Breast epithelium (tissue), 4 donors: ENCODE data around the gene NFIB. TPM values are rescaled to one million over a fixed set of nuclear protein-coding genes. Genes with fewer than 3 reads are reported as not detected.
A peak's percentile ranks its signal among the peaks of the same experiment; 100 is the strongest.

Source experiments
- DNase-seq, 2 donors: peaks; one replicate each; pipeline ENCODE4 v3.0.0-alpha.2; 2019; ENCODE audit warnings: low spot score in 2 of 2
- H3K27ac ChIP-seq, 2 donors: fragments of 200-600 bp; sonication (generic) in 1 of 2; one replicate each; pipeline ENCODE4 v1.5.1; 2016 to 2019; ENCODE audit warnings: mild to moderate bottlenecking in 1 of 2
- H3K27me3 ChIP-seq, 2 donors: fragments of 200-600 bp; sonication (generic) in 1 of 2; one replicate each; pipeline versions ENCODE4 v1.5.1 to v1.6.0; 2017 to 2019; ENCODE audit warnings: control low read depth in 1 of 2, mild to moderate bottlenecking in 1 of 2
- H3K36me3 ChIP-seq: fragments of 200-600 bp; one replicate; pipeline ENCODE4 v1.5.1; 2019
- H3K4me1 ChIP-seq, 2 donors: fragments of 200-600 bp; sonication (generic); one replicate each; pipeline ENCODE4 v1.5.1; 2016 to 2019; ENCODE audit warnings: control low read depth in 1 of 2
- H3K4me3 ChIP-seq, 3 donors: fragments of 200-600 bp; sonication (generic); 1 replicate in 2 of 3; 2 replicates in 1 of 3; pipeline ENCODE4 v1.5.1; 2016 to 2019; ENCODE audit warnings: mild to moderate bottlenecking in 3 of 3, moderate library complexity in 2 of 3
- H3K9me3 ChIP-seq, 2 donors: fragments of 200-600 bp; sonication (generic) in 1 of 2; one replicate each; pipeline ENCODE4 v1.5.1; 2016 to 2019; ENCODE audit warnings: control low read depth in 1 of 2
- POLR2A ChIP-seq: fragments of 450-650 bp; IDR thresholded peaks from one replicate; pipeline ENCODE4 v1.6.1; 2016; ENCODE audit warnings: antibody characterized with exemption, mild to moderate bottlenecking, moderate library complexity
- POLR2AphosphoS5 ChIP-seq, 3 donors: sonication (generic); formaldehyde crosslinking; IDR thresholded peaks; one replicate each; pipeline ENCODE4 v1.6.1; 2017; ENCODE audit warnings: antibody characterized with exemption in 3 of 3
- intact Hi-C: fragments of 100-400 bp; cut with DNase I; formaldehyde crosslinking; loops from one replicate; pipeline ENCODE4 v1.15.1; 2023; ENCODE audit warnings: low total_unique reads
- total RNA-seq, 3 donors: library from RNA; depleted of rRNA; stranded (reverse); fragments of >200 nt; gene quantifications; one replicate each; pipeline ENCODE4 v1.1.0, GENCODE V29; 2016
- TF ChIP-seq, protein P1 (sequence below), 3 donors: fragments of 450-650 bp; IDR thresholded peaks; one replicate each; pipeline ENCODE4 v1.5.1; 2016 to 2017; ENCODE audit warnings: antibody characterized with exemption in 3 of 3, mild to moderate bottlenecking in 3 of 3, moderate library complexity in 3 of 3

Gene NFIB
- total RNA-seq, 3 donors from 2014 or later: 95.2 to 237 (median 105) TPM

- DNase-seq: no peak
- no peaks in the 10 kb centered on the region for H3K36me3 ChIP-seq
- H3K4me3 ChIP-seq: no peak overlapping the region
- H3K9me3 ChIP-seq: no peaks in the 10 kb centered on the region
- no peak for TF ChIP-seq POLR2A
- no peak for TF ChIP-seq POLR2AphosphoS5 (IDR thresholded peaks at IDR 0.05)
- TF ChIP-seq, protein P1, sequence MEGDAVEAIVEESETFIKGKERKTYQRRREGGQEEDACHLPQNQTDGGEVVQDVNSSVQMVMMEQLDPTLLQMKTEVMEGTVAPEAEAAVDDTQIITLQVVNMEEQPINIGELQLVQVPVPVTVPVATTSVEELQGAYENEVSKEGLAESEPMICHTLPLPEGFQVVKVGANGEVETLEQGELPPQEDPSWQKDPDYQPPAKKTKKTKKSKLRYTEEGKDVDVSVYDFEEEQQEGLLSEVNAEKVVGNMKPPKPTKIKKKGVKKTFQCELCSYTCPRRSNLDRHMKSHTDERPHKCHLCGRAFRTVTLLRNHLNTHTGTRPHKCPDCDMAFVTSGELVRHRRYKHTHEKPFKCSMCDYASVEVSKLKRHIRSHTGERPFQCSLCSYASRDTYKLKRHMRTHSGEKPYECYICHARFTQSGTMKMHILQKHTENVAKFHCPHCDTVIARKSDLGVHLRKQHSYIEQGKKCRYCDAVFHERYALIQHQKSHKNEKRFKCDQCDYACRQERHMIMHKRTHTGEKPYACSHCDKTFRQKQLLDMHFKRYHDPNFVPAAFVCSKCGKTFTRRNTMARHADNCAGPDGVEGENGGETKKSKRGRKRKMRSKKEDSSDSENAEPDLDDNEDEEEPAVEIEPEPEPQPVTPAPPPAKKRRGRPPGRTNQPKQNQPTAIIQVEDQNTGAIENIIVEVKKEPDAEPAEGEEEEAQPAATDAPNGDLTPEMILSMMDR (IDR thresholded peaks at IDR 0.05): no peak
- no peak overlapping the region for H3K27ac ChIP-seq
- H3K27me3 ChIP-seq: peaks cover 0 to 9% of the 10 kb centered on the region in 2 donors
- intact Hi-C loops: no loop called here
- H3K4me1 ChIP-seq: no peaks in the 10 kb centered on the region
These were observed 40.3 kb upstream of the NFIB start for GRCh38 chr9:14354201-14354600.

GRCh38 chr9:14353222-14354056, 39.5 kb upstream of the NFIB start:
- intact Hi-C loops: no loop called here
- peak overlapping the region in 2 of 3 donors; percentile 31 to 53 for H3K4me3 ChIP-seq
- H3K4me1 ChIP-seq: no peaks in the 10 kb centered on the region
- H3K27me3 ChIP-seq: peaks cover 0 to 15% of the 10 kb centered on the region in 2 donors
- peak overlapping the region; percentile 92 to 95 for H3K27ac ChIP-seq
- no peaks in the 10 kb centered on the region for H3K36me3 ChIP-seq
- H3K9me3 ChIP-seq: no peaks in the 10 kb centered on the region
- peak; percentile 88 to 93 for DNase-seq
- TF ChIP-seq, protein P1 (IDR thresholded peaks at IDR 0.05): peak; percentile 89 to 93 (median 91)
- TF ChIP-seq POLR2AphosphoS5 (IDR thresholded peaks at IDR 0.05) (peak in 2 of 3 donors; percentile 34 to 64), POLR2A (no peak)

GRCh38 chr9:14352503-14352902, 38.6 kb upstream of the NFIB start:
- Histone ChIP-seq H3K9me3 (no peaks in the 10 kb centered on the region), H3K36me3 (no peaks in the 10 kb centered on the region), H3K4me1 (no peaks in the 10 kb centered on the region), H3K27ac (peak overlapping the region; percentile 92 to 95), H3K27me3 (peaks cover 0 to 21% of the 10 kb centered on the region in 2 donors), H3K4me3 (peak overlapping the region; percentile 1 to 53 (median 13))
- no peak for TF ChIP-seq POLR2A
- no peak for TF ChIP-seq POLR2AphosphoS5 (IDR thresholded peaks at IDR 0.05)
- TF ChIP-seq, protein P1 (IDR thresholded peaks at IDR 0.05): no peak
- no peak for DNase-seq
- intact Hi-C loops: no loop called here

DNA sequence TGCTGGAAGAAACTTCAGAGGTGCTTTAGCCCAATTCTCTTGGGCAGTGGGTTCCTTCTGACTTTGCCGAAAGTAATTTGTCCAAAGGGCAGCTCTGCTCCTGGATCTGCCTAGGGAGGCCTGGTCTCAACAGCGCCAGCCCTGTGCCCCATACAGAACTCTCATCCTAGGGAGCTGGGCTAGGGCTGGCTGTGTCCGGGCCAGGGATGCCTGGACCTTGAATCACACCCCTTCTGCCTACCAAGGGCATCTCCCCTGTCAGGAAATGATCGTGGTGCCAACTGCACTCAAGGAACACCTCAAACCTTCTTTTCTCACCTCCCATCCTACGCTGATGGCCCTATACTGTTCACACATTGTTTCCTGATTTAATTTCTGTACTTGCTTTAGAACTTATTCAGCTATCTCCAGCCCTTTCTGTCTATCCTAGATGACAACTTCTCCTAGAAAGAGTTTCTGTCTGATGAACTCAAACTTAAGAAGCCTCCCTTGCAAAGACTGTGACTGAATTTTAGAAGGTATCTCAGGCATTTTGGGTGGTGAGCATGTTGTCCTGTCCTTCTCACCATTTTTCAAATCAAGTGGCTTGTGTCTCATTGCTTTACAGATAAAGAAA, 37.4 kb upstream of the NFIB start:
- TF ChIP-seq POLR2AphosphoS5 (IDR thresholded peaks at IDR 0.05) (no peak), POLR2A (no peak)
- TF ChIP-seq, protein P1 (IDR thresholded peaks at IDR 0.05): no peak
- Histone ChIP-seq H3K36me3 (no peaks in the 10 kb centered on the region), H3K27me3 (peaks cover 0 to 30% of the 10 kb centered on the region in 2 donors), H3K9me3 (no peaks in the 10 kb centered on the region), H3K4me3 (peak overlapping the region in 2 of 3 donors; percentile 55 to 70), H3K4me1 (no peaks in the 10 kb centered on the region), H3K27ac (peak overlapping the region; percentile 92 to 95)
- intact Hi-C loops: no loop called here
- no peak for DNase-seq

DNA sequence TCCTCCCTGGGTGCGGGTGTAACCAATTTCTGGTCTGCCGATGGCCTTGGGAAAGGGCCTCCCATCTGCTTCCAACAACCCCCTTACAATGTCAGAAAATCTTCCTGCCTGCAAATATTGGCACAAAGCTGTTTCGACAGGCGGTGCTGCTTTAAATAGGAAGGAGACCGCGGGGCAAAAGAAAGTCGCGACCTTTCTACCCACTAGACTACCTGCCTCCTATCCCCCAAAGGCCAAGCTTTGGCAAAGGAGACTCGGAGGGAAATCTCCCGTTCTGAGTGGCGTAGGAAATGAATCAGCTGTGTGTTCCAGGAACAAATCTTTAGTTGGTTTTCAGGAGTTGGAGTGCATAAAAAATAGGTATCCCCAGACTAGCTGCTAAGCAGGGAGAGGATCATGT, 36.8 kb upstream of the NFIB start:
- intact Hi-C loops: loop anchor here (1.0 kb wide), 1 partner anchor 28 kb away; no protein-coding TSS in a partner anchor
- Histone ChIP-seq H3K4me1 (no peaks in the 10 kb centered on the region), H3K4me3 (peak overlapping the region; percentile 55 to 70 (median 55)), H3K9me3 (no peaks in the 10 kb centered on the region), H3K27me3 (peaks cover 0 to 32% of the 10 kb centered on the region in 2 donors), H3K27ac (peak overlapping the region; percentile 92 to 95), H3K36me3 (no peaks in the 10 kb centered on the region)
- no peak for DNase-seq
- no peak for TF ChIP-seq POLR2A
- TF ChIP-seq POLR2AphosphoS5 (IDR thresholded peaks at IDR 0.05): no peak
- TF ChIP-seq, protein P1 (IDR thresholded peaks at IDR 0.05): no peak
